ENCODE results near the gene ZNF500.

GRCh38 chr16:4800290-4801041 lies 33.5 kb upstream of the ZNF500 start:
- TF ChIP-seq SP1 (IDR thresholded peaks at IDR 0.05): no peak
- TF ChIP-seq PKNOX1 (IDR thresholded peaks at IDR 0.05): no peak
- TF ChIP-seq L3MBTL2 (conservative IDR thresholded peaks at IDR 0.05): no peak
- TF ChIP-seq BHLHE40 (IDR thresholded peaks at IDR 0.05; ENCODE audit: borderline replicate concordance): no peak
